AG08395 (cell line): Measurements from ENCODE around the gene SPATA32.
A peak's percentile ranks its signal among the peaks of the same experiment; 100 is the strongest.
"Not testable (repeated sequence)": the region's sequence is repeated elsewhere in the genome, so short reads cannot be mapped to it uniquely, and the experiment has no call there.

Experiments used
- DNase-seq: peaks from one replicate; pipeline ENCODE4 v3.0.0; 2012; ENCODE audit warnings: mixed read lengths, low spot score

Gene SPATA32

GRCh38 chr17:45271603-45272002 lies 9.7 kb upstream of the SPATA32 start:
- no peak for DNase-seq

GRCh38 chr17:45270828-45271418 lies 9.0 kb upstream of the SPATA32 start:
- DNase-seq: no peak

GRCh38 chr17:45269912-45270311 lies 8.0 kb upstream of the SPATA32 start:
- no peak for DNase-seq

GRCh38 chr17:45267436-45268055 lies 5.7 kb upstream of the SPATA32 start:
- no peak for DNase-seq

GRCh38 chr17:45266372-45266926 lies 4.6 kb upstream of the SPATA32 start:
- no peak for DNase-seq

- DNase-seq: peak; percentile 94
Observed at GRCh38 chr17:45265821-45266220, 3.9 kb upstream of the SPATA32 start.

- DNase-seq: no peak
Observed at GRCh38 chr17:45264988-45265387, 3.1 kb upstream of the SPATA32 start.

GRCh38 chr17:45264430-45264829 lies 2.5 kb upstream of the SPATA32 start:
- no peak for DNase-seq

GRCh38 chr17:45263477-45263860 lies 1.6 kb upstream of the SPATA32 start:
- no peak for DNase-seq

GRCh38 chr17:45262516-45263476 lies 902 bp upstream of the SPATA32 start:
- peak; percentile 40 for DNase-seq

- DNase-seq: no peak
Observed at GRCh38 chr17:45260204-45260783, 1.6 kb downstream of the SPATA32 start.

GRCh38 chr17:45258981-45259380 lies 2.9 kb downstream of the SPATA32 start:
- DNase-seq: no peak

GRCh38 chr17:45257115-45257514 lies 4.8 kb downstream of the SPATA32 start:
- no peak for DNase-seq

GRCh38 chr17:45256114-45256966 lies 5.6 kb downstream of the SPATA32 start:
- no peak for DNase-seq

GRCh38 chr17:45255358-45255757 lies 6.5 kb downstream of the SPATA32 start:
- DNase-seq: no peak

GRCh38 chr17:45253879-45254278 lies 8.0 kb downstream of the SPATA32 start:
- no peak for DNase-seq

- DNase-seq: not testable (repeated sequence)
Observed at GRCh38 chr17:45253237-45253636, 8.7 kb downstream of the SPATA32 start.

- DNase-seq: no peak
Observed at GRCh38 chr17:45251931-45252330, 10.0 kb downstream of the SPATA32 start.

- no peak for DNase-seq
Observed at GRCh38 chr17:45248132-45248957, 13.5 kb downstream of the SPATA32 start.

GRCh38 chr17:45247429-45248131 lies 14.3 kb downstream of the SPATA32 start:
- DNase-seq: peak; percentile 58
